ENCODE results near the gene TPCN1. TPM values are rescaled to one million over a fixed set of nuclear protein-coding genes. Genes with fewer than 3 reads are reported as not detected.

Gene TPCN1
- total and polyA plus RNA-seq, 2 of the 13 experiments (the other 11 are each of a cell fraction or from before 2014, with no cell fraction given): 8.0 to 26.8 TPM

GRCh38 chr12:113245695-113246477 lies 24.6 kb downstream of the TPCN1 start (continued):
- TF ChIP-seq LBX2 (CRISPR knock-in tag; IDR thresholded peaks at IDR 0.05; ENCODE audit: borderline replicate concordance) (peak; percentile 50; the same call in 1 of the 2 replicates), GATAD2A (CRISPR knock-in tag; IDR thresholded peaks at IDR 0.05) (0 out of 2 replicates have a peak, but pooled peaks have one; percentile 34)

- in situ Hi-C loops (cut with HindIII; ENCODE audit: extremely low pct_ligation_motif_present, low pct_unique_long_range_greater_than_20kb) (no loop called here), intact Hi-C loops (cut with micrococcal nuclease; ENCODE audit: unreplicated experiment) (no loop called here)
- H3K79me2 ChIP-seq (ENCODE audit: insufficient read depth, low read length): no peaks in the 10 kb centered on the region
- ChIA-PET POLR2A (interaction anchor here (0.9 to 2.7 kb wide), 7 partner anchors 11 to 60 kb away, joined by 3 to 28 read pairs (median 4); partner anchors contain the start of gene TPCN1), CTCF (ENCODE audit: low intra/inter-chr PET ratio, low total read pairs) (no interaction called here)
- H3K4me1 ChIP-seq (ENCODE audit: insufficient read depth, low read length): peaks cover 41% of the 10 kb centered on the region
- DNase-seq (ENCODE audit: low spot score) (peak; percentile 47), ATAC-seq (peak; percentile 81), FAIRE-seq (peak; percentile 21)
- BruUV-seq (replicated peaks): no TSS peak
- H3K27ac ChIP-seq (ENCODE audit: extremely low read length, insufficient read depth, low read length): peak overlapping the region; percentile 61
- no peaks in the 10 kb centered on the region for H3K9me3 ChIP-seq (ENCODE audit: low read length)
- H4K20me1 ChIP-seq (ENCODE audit: insufficient read depth, low read length): no peaks in the 10 kb centered on the region
- peaks cover 0 to 3% of the 10 kb centered on the region in 2 experiments; a peak in 2 of 5 replicates for H3K36me3 ChIP-seq (replicated peaks in 1 of 2; ENCODE audit: control insufficient read depth in 1 of 2, insufficient read depth in 2 of 2, low read length in 2 of 2)
- H3K9ac ChIP-seq (ENCODE audit: insufficient read depth, low read depth, low read length): peak overlapping the region; percentile 58; the same call in 1 of the 2 replicates
- no peaks in the 10 kb centered on the region for H3K27me3 ChIP-seq (ENCODE audit: control insufficient read depth in 1 of 2, insufficient read depth in 2 of 2, low read length in 2 of 2)
- 40% methylated on average over 7 of the region's 18 CpGs for WGBS (ENCODE audit: low lambda C conversion rate)
- H3K4me2 ChIP-seq (ENCODE audit: low read depth, low read length): peak overlapping the region; percentile 81
- H3K4me3 ChIP-seq (replicated peaks in 1 of 3; ENCODE audit: insufficient read depth in 1 of 3, low read depth in 2 of 3, low read length in 3 of 3): peak overlapping the region in 2 of 3 experiments; percentile 53 to 60; a peak in 3 of 6 replicates
- no peak overlapping the region for H2AFZ ChIP-seq (ENCODE audit: low read length)
- TF ChIP-seq REPIN1 (CRISPR knock-in tag; IDR thresholded peaks at IDR 0.05; ENCODE audit: borderline replicate concordance, low read depth) (no peak), FOXP4 (CRISPR knock-in tag; IDR thresholded peaks at IDR 0.05) (peak; percentile 18; the same call in 1 of the 2 replicates), ZNF773 (CRISPR knock-in tag; IDR thresholded peaks at IDR 0.05; ENCODE audit: borderline replicate concordance) (no peak), PCBP2 (optimal IDR thresholded peaks at IDR 0.05; ENCODE audit: low read depth, low read length, poor library complexity, severe bottlenecking) (no peak), KLF6 (CRISPR knock-in tag; IDR thresholded peaks at IDR 0.05) (no peak), FOXK2 (IDR thresholded peaks at IDR 0.05) (0 out of 2 replicates have a peak, but pooled peaks have one; percentile 35), ZBTB49 (CRISPR knock-in tag; IDR thresholded peaks at IDR 0.05; ENCODE audit: borderline replicate concordance) (no peak), ZFP36 (IDR thresholded peaks at IDR 0.05; ENCODE audit: borderline replicate concordance, low read depth, low read length, partially characterized antibody) (no peak), ZNF558 (CRISPR knock-in tag; IDR thresholded peaks at IDR 0.05; ENCODE audit: borderline replicate concordance) (no peak)
Measured at GRCh38 chr12:113246478-113247122, 25.3 kb downstream of the TPCN1 start.
